HG03108 (cell line): ENCODE data around the gene AFTPH.

ENCODE experiments used
- ATAC-seq: cut with Tn5 transposase; IDR thresholded peaks from one replicate; pipeline ENCODE4 v1.9.1; 2021; ENCODE audit warnings: moderate library complexity; ENCODE audit not compliant: unreplicated experiment

AFTPH gene

DNA sequence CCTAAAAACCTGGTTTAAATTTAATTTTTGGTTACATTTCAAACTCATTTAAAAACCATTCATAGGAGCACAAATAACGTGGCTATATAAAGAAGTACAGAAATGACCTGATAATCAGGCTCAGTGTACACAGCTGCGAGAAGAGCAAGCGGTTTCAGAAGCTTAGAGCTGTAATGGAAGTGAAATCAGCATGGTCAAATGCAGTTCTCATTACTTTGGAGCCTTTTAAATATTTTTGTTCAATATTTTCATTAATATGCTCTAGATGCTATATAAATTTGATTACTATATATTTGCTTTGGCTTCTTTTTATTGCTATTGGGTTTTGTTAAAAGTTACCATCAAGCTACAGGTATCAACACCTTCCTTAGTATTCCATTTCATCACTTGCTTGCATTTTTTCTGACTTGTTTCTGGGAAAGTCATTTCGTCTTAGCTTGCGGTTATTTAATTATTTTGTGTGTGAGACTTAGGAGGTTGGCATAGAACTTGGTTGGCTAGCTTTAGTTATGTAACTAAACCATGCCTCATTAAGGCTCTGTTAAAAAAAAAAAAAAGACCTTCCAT is 58.7 kb downstream of the AFTPH start:
- peak; percentile 74 for ATAC-seq

DNA sequence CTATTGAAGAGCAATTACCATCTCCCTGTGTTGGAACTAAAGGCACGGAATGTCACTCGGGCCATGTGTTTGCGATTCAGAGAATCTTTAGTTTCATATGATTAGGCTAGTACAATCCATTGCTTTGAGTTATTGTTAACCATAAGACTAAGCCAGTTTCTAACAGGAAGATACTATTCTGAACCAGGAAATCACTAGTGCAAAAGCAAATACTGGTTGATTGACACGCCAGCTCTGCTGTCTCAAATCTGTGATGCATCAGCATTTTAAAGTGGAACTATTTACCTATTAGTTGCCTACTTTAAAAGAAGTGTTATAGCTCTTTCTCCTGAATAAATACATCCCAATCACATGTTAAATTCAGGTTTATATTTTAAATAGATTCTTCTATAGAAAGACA is 61.9 kb downstream of the AFTPH start:
- ATAC-seq = no peak

DNA sequence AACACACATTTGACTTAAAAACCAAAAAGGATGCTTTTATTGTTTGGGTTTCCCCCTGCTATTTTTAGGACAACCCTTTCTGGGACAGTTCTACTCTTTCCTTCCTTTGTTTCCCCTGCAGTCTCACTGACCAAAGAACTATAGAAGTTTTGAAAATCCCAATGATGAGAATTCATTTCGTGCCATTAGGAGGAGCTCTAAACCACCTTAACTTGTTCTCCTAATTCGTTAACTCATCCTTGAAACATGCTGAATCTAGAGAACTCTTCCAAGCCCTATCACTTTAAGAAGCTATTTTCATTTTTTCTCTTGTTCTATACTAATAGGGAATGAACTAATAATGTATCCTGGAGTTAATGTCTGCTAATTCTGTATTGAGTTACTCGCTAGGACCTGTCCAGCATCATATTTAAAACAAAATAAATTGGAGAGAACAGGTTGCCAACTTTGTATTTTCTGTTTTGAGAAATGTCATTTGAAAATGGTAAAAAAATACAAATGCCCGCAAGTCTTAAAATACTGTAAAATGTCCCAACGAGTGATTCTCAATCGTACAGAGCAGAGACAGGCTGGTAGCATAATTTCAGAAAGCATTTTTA is 62.9 kb downstream of the AFTPH start:
- ATAC-seq = no peak

GRCh38 chr2:64587561-64587960 is 63.4 kb downstream of the AFTPH start:
- ATAC-seq = no peak

DNA sequence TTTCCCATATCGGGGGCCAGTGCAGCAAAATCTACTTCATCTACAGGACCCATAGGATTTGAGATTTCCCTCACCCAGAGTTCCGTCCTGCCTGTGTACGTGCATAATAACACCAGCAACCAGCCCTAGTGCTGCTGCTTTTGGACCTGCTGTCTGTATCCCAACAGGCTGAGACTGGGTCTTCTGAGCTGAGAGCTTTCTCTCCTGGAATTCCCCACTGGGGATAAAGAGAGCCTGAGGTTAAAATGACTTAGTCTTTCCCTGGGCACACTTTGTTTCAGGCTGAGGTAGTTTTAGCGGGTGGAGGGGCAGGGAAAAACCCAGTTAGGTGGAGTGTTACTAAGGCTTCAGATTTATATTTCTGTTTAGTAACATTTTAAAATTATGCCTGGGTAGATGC is 67.1 kb downstream of the AFTPH start:
- ATAC-seq = no peak

- no peak for ATAC-seq
These were observed 69.0 kb downstream of the AFTPH start for GRCh38 chr2:64593035-64593655.

- no peak for ATAC-seq
These were observed 70.3 kb downstream of the AFTPH start for GRCh38 chr2:64594226-64594989.

DNA sequence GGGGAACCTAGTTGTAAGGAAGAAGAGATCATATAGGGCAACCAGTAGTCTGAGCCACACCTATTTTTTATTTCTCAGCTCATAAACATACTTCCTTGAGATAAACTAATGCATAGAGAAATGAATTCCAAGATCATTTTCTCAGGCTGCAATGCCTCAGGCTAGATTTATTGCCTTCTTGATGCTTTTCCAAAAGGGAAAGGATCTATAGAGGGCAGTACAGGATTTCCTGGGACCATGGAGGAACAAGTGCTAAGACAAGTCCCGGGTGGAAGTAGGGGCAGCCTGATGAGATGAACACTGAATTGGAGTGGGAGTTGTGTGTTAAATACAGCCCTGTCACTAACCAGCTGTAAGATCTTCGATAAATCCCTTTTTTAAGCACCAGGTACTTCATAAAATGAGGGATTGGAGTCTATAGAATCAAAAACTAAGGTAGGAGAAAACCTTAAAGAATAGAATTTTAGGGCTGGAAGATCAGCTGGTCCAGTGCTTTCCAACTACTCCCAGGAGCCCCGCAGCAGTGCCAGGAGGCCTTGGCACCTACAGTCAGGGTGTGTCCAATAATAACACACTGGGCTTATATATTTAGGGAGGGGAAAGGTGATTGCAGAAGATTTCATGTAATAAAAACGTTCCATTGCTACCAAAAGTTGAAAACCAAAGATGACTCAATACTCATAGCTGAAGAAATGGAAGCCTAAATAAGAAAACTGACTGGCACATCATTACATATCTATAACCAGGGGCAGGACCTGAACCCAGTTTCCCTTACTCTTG is 71.5 kb downstream of the AFTPH start:
- no peak for ATAC-seq

DNA sequence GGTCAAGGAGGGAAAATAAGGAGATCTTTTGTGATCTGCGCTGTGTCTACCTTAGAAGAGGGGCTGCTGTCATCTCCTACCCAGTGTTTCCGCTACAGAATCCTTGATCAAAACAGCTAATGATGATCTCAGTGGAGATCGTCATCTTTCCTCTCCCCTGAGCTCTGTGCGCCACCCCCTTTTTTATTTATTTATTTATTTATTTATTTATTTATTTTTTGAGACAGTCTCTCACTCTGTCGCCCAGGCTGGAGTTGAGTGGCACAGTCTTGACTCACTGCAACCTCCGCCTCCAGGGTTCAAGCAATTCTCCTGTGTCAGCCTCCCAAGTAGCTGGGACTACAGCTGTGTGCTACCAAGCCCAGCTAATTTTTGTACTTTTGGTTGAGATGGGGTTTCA is 74.1 kb downstream of the AFTPH start:
- no peak for ATAC-seq

DNA sequence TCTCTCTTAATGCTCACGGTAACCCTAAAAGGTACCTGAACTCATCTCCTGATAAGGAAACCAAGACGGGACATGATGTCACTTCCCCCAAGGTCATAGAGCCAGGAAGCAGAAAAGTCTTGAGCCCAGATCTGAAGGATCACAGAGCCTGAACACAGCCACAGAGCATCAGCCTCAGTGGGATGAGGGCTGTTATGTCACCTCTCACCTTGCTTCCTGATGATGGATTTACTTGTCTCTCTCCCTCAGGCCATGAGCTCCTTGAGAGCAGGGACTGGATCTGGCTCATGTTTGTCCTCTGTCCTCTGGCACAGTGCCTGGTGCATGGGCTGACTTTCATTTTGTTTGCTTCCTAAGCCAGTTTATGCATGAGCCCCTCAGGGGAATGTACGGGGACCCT is 75.3 kb downstream of the AFTPH start:
- ATAC-seq = no peak

- ATAC-seq = no peak
These were observed 77.1 kb downstream of the AFTPH start for GRCh38 chr2:64601034-64601754.

DNA sequence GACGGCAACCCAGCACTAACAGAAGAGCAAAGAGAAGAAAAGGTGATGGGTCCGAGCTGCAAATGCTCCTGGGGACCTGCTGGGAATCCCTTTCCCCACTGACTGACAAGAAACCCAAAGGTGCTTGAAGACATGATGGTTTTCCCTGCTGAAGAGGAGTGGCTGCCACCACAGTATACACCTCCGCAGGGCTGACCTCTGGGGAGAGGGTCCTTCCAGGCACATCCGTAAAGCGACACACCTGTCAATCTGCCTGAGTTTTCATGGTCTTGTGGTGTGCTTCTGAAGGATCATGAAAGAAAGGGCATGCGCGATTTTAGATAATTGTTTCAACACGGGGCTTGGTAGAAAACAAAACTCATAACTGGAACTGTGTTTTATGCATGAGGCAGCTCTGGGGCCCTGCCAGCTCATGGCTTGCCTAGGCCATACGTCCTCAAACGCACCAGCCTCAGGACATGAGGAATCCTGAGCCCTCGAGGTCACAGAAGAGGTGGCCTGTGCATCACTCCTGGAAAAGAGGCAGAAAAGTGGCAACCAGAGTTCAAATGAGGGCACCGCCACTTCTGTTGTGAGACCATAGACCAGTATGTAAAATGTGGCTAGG is 77.8 kb downstream of the AFTPH start:
- ATAC-seq = no peak

DNA sequence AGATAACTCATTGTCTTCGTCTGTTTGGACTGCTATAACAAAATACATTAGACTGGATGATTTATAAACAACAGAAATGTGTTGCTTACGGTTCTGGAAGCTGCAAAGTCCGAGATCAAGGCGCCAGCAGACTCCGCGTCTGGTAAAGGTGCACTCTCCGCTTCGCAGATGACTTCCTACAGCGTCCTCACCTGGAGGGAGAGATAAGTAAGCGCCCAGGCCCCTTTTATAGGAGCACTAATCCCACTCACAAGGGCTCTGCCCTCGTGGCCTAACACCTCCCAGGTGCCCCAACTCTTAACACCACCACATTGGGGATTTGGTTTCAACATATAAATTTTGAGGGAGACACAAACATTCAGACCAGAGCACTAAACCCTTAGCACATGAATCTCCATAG is 78.3 kb downstream of the AFTPH start:
- ATAC-seq = no peak

DNA sequence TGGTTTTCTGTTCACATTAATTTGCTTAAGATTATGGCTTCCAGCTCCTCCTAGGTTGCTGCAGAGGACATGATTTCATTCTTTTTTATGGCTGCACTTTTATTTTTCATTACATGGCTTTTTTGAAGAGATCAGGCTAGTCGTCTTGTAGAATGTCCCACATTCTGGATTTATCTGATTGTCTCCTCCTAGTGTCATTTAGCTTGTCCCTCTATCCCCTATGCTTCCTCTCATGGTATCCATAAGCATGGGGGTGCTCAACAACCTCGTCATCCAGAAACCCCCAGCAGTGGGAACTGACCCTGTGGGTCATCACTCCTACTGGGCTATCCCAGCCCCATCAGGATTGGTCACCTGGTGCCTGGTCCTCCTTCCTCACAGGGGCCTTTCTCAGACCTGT is 80.0 kb downstream of the AFTPH start:
- ATAC-seq = no peak

- no peak for ATAC-seq
These were observed 80.9 kb downstream of the AFTPH start for GRCh38 chr2:64605026-64605471.

DNA sequence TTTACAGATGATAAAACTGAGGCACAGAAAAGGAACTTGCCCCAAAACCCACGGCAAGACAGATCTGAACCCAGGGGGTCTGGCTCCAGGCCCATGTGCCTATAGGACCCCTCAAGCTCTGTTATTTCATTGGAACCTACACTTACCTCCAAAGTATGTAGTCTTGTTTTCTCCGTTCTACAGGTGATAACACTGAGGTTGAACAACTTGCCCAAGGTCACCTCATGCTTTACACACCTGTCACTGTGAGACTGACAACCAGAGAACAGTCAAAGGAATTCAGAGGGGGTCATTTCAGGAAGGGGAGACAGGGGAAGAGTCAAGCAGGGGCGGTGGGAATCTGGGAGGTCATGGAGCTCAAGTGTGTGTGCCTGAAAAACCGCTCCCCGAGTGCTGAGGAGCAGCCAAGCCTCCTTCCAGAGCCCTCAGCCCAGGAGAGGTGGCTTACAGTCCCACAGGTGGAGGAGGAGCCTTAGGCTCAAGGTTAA is 81.9 kb downstream of the AFTPH start:
- no peak for ATAC-seq

- ATAC-seq = peak; percentile 87
These were observed 82.6 kb downstream of the AFTPH start for GRCh38 chr2:64606479-64607363.

- no peak for ATAC-seq
These were observed 83.5 kb downstream of the AFTPH start for GRCh38 chr2:64607381-64608304.
